Measurements from ENCODE around the gene URI1.

The URI1 gene

DNA sequence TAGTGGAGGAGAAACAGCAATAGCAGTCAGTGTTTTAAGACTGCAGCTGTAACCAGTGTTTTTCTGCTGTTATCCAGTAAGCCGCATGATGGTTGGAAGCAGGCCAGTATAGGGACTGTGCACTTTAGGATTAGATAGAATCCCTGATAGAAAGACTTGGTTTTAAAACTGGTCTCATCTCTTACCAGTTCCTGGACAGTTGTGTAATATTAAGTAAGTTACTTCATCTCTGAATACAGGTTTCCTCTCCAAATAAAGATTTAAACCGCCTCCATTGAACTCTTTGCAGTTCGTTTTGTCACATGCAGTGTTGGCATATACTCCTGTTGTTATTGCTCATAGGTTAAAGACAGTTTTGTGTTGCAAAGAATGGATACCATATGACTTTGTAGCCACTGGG lies 25.6 kb downstream of the URI1 start:
- in situ Hi-C loops (cut with MboI; ENCODE audit: low sequenced_read_pairs) = no loop called here

DNA sequence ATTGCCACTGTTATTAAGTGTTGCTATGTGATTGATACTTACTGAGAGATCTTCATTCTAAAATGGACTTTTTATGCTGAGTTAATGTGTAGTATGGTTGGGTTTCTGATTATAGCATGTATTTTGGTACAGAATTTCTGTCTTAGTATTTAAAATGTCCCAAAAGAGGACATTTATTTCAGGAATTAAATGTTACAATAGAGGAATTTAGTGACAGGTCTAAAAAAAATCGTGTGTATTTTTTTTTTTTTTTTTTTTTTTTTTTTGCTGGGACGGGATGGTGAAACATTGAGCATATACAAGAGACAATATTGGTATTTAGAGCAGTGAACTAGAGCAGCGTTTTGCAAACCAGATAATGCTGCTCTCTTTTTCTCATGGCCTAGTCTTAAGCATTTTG lies 27.9 kb downstream of the URI1 start:
- in situ Hi-C loops (cut with MboI; ENCODE audit: low sequenced_read_pairs) = no loop called here

DNA sequence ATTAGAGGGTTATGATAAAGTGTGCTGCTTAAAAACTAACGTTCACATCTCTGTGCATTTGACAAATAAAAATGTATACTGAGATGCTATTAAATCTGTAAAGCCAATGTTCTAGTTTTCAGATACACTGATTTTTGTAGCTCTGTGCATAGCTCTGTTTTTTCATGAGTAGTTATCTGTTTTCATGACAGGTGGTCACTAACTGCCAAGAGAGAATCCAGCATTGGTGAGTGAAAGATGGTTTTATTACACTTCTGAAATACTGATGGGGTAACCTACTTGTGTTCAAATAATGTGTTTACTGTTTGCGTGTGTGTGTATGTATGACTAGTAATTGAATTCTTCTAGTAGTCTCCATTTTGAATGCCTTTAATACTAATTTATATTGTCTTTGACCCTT lies 29.0 kb downstream of the URI1 start:
- in situ Hi-C loops (cut with MboI; ENCODE audit: low sequenced_read_pairs) = no loop called here

DNA sequence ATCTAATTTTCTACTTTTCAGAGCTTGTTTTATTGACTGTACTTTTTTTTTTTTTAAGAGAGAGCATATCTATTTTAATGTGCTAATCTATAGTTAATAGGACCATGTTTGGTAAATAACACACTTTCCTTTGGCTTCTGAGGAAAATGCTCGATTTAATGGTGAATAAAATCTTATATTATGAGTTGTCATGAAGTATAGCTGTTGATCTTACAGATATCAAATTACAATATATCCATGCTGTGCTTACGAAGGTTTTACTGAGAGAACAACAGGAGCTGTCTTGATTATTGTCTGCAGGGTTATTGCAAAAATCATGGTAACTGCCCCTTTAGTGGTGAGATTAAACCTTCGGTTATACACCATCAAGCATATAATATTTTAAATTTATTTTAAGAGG lies 29.6 kb downstream of the URI1 start:
- in situ Hi-C loops (cut with MboI; ENCODE audit: low sequenced_read_pairs) = no loop called here

DNA sequence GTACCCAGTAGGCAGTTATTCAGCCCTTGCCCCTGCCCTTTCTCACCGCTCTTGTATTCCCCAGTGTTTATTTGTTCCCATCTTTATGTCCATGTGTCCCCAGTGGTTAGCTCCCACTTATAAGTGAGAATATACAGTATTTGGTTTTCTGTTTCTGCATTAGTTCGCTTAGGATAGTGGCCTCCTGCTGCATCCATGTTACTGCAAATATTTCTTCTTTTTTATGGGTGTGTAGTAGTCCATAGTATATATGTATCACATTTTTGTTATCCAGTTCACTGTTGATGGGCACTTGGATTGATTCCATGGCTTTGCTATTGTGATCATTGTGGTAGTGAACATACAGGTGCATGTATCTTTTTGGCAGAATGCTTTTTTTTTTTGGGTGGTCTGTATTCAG lies 32.7 kb downstream of the URI1 start:
- in situ Hi-C loops (cut with MboI; ENCODE audit: low sequenced_read_pairs) = no loop called here

DNA sequence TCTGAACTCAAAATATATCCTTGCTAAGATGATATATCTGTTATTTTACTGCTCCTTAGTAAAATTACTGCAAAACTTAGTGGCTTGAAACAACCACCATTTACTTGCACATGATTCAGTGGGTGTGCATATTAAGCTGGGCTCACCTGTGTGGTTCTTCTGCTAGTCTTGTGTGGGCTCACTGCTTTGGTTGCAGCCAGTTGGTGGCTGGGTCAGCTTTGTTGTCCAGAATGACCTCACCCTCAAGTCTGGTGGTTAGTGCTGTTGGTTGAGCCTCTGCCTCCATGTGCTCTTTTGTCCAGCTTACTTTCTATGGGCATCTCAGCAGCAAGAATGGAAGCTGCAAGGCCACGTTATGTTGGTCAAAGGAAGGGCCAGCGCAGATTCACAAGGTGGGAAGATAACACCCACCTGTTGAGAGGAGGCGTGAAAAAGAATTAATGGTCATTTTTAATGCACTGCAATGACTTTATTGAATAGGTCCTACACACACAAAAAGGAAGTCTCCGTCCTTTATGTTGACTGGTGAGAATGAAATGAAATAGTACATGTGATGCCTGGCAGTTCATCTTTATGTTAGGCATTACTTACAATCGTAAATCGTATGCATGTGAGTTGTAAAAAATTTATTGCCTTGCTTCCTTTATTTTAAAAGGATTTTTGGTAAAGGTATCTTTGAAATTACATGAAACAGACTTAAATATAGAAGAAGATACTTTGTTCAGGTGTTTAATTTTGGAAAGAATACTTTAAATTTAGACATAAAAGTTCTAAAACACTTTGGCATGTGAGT lies 34.3 kb downstream of the URI1 start:
- in situ Hi-C loops (cut with MboI; ENCODE audit: low sequenced_read_pairs) = no loop called here

DNA sequence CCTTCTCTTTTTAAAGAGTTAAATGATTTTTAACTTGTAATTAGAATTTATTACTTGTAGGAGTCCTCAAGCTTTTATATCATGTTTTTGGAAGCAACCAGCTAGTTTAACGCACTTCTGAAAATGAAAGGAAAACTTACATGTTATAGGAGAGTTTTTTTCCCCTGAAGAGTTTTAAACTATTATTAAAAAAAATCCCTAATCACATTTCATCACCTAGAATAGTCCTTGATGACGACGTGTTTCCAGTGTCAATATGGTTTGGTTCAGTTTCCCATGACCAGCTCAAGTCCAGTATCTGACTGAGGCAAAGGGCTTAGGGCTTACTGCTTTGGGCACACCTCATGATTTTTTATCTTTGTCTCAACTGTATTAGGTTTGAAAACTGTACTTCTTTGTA lies 36.0 kb downstream of the URI1 start:
- in situ Hi-C loops (cut with MboI; ENCODE audit: low sequenced_read_pairs) = no loop called here

DNA sequence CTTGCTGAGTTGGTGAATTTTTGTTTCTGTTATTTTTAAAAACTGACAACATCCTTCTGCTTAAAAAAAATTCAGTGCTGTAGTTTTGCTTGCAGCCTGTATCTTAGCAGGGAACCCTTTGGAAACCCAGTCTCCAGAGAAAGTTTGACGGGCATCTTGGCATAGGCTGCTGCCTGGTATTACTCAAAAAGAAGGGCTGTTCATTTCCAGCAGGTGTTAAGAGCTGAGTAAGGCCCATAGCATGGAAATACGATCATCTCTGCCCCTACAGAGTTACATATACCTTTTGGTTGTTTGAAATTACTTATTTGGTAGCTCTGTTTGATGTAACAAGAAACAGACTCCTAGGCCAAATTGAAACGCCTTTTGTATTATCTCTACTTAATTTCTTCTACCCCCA lies 41.5 kb downstream of the URI1 start:
- in situ Hi-C loops (cut with MboI; ENCODE audit: low sequenced_read_pairs) = no loop called here

DNA sequence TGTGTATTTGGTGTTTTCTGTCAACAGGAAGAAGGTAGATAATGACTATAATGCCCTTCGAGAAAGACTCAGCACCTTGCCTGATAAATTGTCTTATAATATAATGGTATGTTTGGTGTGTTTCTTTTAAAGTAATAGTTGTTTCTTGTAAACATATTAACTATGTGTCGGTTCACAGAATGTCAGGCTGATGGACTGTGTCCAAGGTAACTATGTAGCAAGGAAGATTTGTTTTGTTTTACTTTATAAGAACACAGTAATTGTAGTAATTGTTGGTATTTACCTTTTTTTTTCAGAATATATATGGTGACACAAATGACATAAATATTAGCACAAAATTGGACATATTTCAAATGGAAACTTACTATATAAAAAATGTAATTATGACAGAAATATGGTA lies 43.2 kb downstream of the URI1 start:
- in situ Hi-C loops (cut with MboI; ENCODE audit: low sequenced_read_pairs) = no loop called here

DNA sequence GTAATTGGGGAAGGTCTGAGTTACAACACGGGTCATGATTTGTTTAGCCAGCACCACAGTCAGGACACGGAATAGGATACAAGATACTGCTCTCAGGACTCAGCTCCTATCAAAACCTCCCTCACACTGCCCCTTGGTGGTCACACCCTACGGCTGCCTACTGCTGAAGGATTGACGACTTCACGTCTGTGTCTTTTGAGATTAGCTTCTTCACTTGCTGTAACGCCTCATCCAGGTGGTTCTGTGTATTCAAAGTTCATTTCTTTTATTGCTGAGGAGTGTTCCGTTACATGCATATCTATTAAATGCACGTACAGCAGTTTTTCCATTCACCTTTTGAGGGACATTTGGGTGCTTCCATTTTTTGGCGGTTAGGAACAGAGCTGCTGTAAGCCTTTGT lies 46.3 kb downstream of the URI1 start:
- in situ Hi-C loops (cut with MboI; ENCODE audit: low sequenced_read_pairs) = no loop called here

DNA sequence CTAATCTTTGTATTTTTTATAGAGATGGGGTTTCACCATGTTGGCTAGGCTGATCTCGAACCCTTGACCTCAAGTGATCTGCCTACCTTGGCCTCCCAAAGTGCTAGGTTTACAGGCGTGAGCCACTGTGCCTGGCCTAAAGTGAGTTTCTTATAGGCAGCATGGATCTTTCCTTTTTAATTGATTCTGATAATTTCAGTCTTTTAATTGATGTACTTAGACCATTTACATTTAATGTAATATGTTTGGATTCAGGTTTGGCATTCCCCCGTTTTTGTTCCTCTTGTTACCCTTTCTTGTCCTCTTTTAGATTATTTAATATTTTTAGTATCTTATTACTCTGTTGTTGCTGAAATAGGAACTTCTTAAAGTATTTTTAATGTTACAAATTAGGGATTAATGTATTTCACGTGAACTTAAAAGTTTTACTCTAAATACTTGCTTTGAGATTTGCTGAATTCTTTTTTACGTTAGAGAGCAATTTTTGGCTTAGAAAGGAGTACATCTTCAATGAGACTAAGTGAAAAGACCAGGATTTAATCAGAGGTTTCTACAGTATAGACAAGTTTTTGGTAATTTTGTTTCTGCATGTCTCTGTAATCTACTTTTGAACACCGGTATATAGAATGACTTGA lies 50.3 kb downstream of the URI1 start:
- in situ Hi-C loops (cut with MboI; ENCODE audit: low sequenced_read_pairs) = no loop called here

DNA sequence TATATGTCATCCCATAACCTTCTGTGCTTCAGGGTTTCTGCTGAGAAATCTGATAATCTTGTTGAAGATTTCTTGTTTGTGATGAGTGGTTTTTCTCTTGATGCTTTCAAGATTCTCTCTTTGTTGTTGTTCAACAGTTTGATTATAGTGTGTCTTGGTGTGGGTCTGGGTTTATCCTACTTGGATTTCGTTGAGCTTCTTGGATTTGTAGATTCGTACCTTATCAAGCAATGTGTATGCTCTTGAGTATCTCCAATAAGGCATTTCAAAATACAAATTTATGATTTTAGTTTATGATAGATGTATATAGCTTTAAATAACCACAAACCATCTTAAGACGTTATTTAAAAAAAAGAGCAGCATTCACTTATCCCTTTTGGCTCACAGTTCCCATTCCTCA lies 57.5 kb downstream of the URI1 start:
- in situ Hi-C loops (cut with MboI; ENCODE audit: low sequenced_read_pairs) = no loop called here

DNA sequence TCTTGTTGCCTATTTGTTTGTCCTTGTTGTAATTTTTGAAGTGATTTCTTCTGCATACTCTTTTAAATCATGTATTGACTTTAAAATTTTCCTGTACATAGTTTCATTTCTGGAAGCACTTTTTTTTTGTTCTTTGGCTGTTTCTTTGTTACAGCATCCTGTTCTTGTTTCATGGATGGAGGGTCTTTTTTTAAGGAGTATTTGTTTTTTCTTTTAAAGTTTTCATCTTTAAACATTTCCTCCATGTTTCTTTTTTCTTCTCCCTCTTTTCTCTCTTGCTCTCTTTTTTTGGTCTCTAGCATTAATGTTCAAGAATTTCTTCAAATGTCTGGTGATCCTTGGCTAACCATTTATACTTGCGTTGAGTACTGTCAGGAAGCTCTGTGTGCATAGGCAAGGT lies 58.8 kb downstream of the URI1 start:
- in situ Hi-C loops (cut with MboI; ENCODE audit: low sequenced_read_pairs) = no loop called here

DNA sequence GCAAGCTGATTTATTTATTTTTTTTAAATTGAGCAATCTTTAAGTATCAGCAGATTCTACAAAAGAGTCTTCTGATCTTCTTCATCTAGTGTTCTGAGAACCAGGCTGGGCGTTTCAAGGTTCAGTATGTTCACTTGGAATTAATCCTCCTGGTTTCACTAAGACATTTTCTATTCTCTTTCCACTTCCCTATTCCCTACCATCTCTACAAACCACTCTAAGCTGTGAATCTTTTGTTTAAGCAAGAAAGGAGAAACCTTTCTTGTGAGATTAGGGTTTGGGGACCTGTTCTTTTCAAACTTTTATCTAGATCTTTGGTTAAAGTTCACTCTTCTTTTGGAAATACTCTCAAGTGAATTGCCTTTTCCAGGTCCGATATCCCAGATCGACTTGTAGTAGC lies 59.3 kb downstream of the URI1 start:
- in situ Hi-C loops (cut with MboI; ENCODE audit: low sequenced_read_pairs) = no loop called here

DNA sequence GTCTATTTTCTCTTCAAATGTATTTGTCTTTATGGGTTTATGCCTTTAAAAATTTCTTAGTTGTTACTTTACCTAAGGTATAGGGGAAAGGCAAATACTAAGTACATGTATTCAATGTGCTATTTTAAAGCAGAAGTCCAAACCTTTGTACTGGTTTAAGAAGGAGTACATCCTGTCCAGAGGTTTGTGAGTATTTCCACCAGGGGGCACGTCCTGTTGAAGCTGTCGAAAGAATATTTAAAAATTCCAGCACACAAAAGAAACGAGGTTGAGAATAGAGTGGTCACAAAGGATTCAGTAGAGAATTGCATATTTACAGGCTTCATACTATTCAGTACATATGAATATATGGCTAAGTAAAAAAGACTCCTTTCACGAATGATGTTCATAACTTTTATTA lies 59.8 kb downstream of the URI1 start:
- in situ Hi-C loops (cut with MboI; ENCODE audit: low sequenced_read_pairs) = no loop called here

DNA sequence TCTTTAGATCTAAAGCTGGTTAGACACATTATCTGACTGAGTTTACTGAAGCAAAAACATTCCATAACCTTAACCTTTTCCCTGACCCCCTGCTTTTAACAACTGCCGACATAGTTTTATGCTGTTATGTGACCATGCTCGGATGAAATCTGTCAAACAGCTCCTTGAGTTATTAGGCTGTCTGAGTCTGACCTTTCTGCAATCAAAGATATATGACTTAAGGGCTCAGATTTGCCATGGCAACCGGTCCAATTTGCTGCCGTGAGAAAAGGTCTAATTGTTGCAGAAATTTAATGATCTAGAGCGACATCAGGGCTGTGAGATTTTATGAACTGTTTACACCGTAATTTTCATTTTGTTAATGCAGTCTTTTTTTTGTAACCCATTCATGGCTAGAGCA lies 61.8 kb downstream of the URI1 start:
- in situ Hi-C loops (cut with MboI; ENCODE audit: low sequenced_read_pairs) = no loop called here

DNA sequence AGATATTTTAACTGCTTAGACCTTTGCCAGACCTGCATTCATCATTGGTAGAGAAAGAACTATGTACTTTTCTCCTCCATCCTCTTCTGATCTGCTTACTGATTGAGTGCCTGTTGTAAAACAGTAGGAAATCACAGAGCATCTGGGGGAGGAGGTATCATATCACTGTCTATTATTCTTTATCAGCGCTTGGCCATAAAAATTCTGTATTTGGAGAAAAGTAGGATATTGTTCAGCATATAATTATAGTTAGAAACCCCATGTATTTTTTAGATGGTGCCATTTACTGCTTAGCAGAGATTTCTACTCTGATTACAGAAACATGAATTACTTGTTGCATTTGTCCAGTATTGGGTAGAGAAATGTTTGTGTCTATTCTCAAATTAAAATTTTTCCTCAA lies 62.4 kb downstream of the URI1 start:
- in situ Hi-C loops (cut with MboI; ENCODE audit: low sequenced_read_pairs) = no loop called here

DNA sequence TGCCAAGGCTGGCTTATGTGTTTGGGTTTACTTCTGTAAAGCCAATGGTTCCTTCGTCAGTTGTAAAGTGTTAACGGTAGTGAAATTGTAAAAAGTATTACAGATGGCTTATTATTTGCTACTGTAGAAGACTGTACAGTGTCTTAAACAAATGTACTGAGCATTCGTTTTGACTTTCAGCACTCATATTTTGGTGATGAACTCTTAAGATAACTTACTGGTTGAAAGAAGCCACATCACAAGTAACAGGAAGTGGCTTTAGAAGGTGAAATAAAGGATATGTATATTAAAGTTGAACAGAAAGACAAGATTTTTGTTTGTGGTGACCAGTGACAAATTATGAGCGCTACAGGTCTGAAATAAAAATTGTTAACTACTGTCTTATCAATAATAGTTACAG lies 64.2 kb downstream of the URI1 start:
- in situ Hi-C loops (cut with MboI; ENCODE audit: low sequenced_read_pairs) = no loop called here

DNA sequence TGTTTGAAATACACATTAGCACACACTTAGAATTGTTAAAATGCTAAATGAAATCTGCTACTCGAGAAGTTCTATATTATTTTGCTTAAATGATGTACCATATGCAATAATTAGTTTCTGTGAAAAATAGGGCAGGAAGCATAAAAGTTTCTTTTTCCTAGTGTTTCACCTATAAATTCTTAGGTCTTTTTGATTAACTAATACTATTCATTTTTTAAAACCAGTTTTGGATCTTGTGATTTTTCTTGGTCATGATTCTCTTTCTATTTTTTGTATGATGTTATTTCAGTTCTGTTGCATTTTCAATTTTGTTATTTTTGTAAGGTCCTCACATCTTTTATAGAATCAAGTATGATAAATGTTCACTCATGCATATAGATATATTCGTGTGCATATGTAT lies 66.1 kb downstream of the URI1 start:
- in situ Hi-C loops (cut with MboI; ENCODE audit: low sequenced_read_pairs) = no loop called here

DNA sequence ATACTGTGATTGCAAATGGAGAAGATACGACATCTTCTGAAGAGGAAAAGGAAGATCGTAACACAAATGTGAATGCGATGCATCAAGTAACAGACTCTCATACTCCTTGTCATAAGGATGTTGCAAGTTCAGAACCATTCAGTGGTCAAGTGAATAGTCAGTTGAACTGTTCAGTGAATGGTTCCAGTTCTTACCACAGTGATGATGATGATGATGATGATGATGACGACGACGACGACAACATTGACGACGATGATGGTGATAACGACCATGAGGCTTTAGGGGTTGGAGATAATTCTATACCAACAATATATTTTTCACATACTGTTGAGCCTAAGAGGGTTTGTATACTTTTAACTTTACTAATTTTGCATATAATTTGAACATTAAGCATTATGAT lies 67.0 kb downstream of the URI1 start:
- in situ Hi-C loops (cut with MboI; ENCODE audit: low sequenced_read_pairs) = no loop called here

DNA sequence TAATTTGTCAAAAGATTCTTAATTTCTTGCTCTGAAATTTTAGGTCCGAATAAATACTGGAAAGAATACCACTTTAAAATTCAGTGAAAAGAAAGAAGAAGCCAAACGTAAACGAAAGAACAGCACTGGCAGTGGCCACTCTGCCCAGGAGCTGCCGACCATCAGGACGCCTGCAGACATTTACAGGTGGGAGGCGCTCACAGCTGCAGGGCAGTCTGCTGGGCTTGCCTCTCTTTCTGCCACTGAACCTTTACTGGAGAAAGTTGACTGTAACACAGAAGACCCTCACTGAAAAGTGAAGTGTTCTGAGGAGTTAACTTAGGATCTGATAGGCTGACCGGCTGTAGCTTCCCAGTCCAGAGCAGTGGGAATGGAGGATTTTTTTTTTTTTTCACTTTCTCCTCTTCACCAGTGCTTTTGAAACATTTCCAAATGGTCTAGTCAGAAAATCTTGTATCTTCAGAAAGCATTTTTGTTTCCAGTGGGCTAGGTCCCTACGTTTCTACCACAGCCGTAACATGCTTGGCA lies 69.1 kb downstream of the URI1 start:
- in situ Hi-C loops (cut with MboI; ENCODE audit: low sequenced_read_pairs) = no loop called here

DNA sequence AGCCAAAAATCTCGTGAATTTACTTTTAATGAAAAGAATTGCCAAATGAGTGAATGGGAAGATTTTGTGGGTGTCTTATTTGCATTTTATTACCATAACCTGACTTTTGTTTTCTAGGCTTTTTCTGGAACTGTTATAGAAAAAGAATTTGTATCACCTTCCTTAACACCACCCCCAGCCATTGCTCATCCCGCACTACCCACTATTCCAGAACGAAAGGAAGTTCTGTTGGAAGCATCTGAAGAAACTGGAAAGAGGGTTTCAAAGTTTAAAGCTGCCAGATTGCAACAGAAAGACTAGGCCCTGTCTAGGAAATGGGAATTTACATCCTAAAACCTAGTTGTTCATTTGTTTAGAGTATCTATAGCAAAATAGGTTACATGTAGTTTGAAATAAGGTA lies 72.7 kb downstream of the URI1 start:
- in situ Hi-C loops (cut with MboI; ENCODE audit: low sequenced_read_pairs) = no loop called here

DNA sequence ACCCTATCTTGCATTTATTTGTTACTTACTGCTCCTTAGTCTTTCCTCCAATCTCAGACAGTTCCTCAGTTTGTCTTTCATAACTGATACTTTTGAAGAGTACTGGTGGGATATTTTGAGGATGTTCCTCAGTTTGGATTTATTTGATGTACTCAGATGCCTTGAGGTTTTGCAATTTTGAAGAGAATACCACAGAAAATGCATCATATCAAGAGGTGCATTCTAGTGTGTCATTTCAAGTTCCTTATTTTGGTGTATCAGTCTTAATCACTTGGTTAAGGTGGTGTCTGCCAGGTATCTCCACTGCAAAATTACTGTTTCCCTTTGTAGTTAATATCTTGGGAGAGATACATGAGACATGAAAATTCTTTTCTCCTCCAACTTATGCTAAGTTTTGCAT lies 75.1 kb downstream of the URI1 start:
- in situ Hi-C loops (cut with MboI; ENCODE audit: low sequenced_read_pairs) = no loop called here

Measured in HL-60/S4 treated with phorbol 12-myristate 13-acetate at 8.2 ng/mL for 4 days and 3 days (cell line).